Measurements from ENCODE around the gene RIBC1. TPM values are rescaled to one million over a fixed set of nuclear protein-coding genes. Genes with fewer than 3 reads are reported as not detected.

RIBC1 gene
- total RNA-seq (1 to 10 TPM; 2.5 to 2.6 TPM), total RNA-seq (0.12 to 4.7 (median 1.4) reads per million in 172 experiments)
- 0.40 TPM for polyA plus RNA-seq (2013, experiment 1 of 2)
- polyA plus RNA-seq (2013, experiment 2 of 2) = 0.73 TPM

- intact Hi-C loops (cut with DNase I, micrococcal nuclease) = loop anchor here (2.0 to 10.0 kb wide), 4 partner anchors 198 to 1384 kb away; partner anchors contain the start of genes HUWE1 (in 1 of the 2), KDM5C (in 1 of the 2) and MAGED2 (in 1 of the 2)
- Histone ChIP-seq H3K27me3 (ENCODE audit: control insufficient read depth in 1 of 2, insufficient read depth in 2 of 2, low read length in 2 of 2) (no peaks in the 10 kb centered on the region), H3K4me1 (ENCODE audit: insufficient read depth, low read length) (peaks cover 34% of the 10 kb centered on the region), H3K4me3 (ENCODE audit: low read length) (peak within 1 kb of the TSS; percentile 93), H3K36me3 (ENCODE audit: insufficient read depth, low read length) (no peaks in the 10 kb centered on the region), H3K9me3 (ENCODE audit: control insufficient read depth in 1 of 2, insufficient read depth in 1 of 2, low read length in 2 of 2) (no peaks in the 10 kb centered on the region), H3K27ac (ENCODE audit: low read depth in 1 of 2, low read length in 2 of 2) (peak within 1 kb of the TSS; percentile 90 to 98)
- Mint-ChIP-seq H3K4me1 (ENCODE audit: low read depth) (peaks cover 22% of the 10 kb centered on the region), H3K27ac (peak within 1 kb of the TSS; percentile 90), H3K9me3 (no peaks in the 10 kb centered on the region), H3K36me3 (ENCODE audit: low read depth) (peaks cover 12% of the 10 kb centered on the region), H3K4me3 (peak within 1 kb of the TSS; percentile 99), H3K27me3 (no peaks in the 10 kb centered on the region)
- ChIA-PET CTCF (interaction anchor here (1.3 to 2.5 kb wide), 4 partner anchors 13 to 179 kb away, joined by 3 to 19 read pairs (median 6); no protein-coding TSS in a partner anchor), POLR2A (interaction anchor here (0.6 to 2.2 kb wide), 13 partner anchors 8 to 1107 kb away, joined by 3 to 17 read pairs (median 6); partner anchors contain the start of genes FAM120C, GNL3L, KDM5C and PHF8)
- ATAC-seq (ENCODE audit: poor library complexity) (no peak), DNase-seq (peak in 1 of 14 experiments; percentile 11)
- no peak for TF ChIP-seq CTCF (IDR thresholded peaks at IDR 0.05)
These were observed at the start of gene RIBC1 for GRCh38 chrX:53422861-53423306. Gene RIBC1 (plus strand): TSS chrX:53422873. CDS start chrX:53426277, 3,404 bp downstream.

GRCh38 chrX:53373307-53373706 is 49.4 kb upstream of the RIBC1 start:
- Mint-ChIP-seq H3K36me3 (ENCODE audit: low read depth) (peaks cover 8% of the 10 kb centered on the region), H3K4me1 (ENCODE audit: low read depth) (no peaks in the 10 kb centered on the region), H3K27me3 (no peaks in the 10 kb centered on the region), H3K27ac (no peak overlapping the region), H3K4me3 (no peak overlapping the region), H3K9me3 (no peaks in the 10 kb centered on the region)
- no peak for TF ChIP-seq CTCF (IDR thresholded peaks at IDR 0.05)
- Histone ChIP-seq H3K27ac (ENCODE audit: low read depth in 1 of 2, low read length in 2 of 2) (no peak overlapping the region), H3K27me3 (ENCODE audit: control insufficient read depth in 1 of 2, insufficient read depth in 2 of 2, low read length in 2 of 2) (no peaks in the 10 kb centered on the region), H3K4me3 (ENCODE audit: low read length) (no peak overlapping the region), H3K4me1 (ENCODE audit: insufficient read depth, low read length) (no peaks in the 10 kb centered on the region), H3K36me3 (ENCODE audit: insufficient read depth, low read length) (no peaks in the 10 kb centered on the region), H3K9me3 (ENCODE audit: control insufficient read depth in 1 of 2, insufficient read depth in 1 of 2, low read length in 2 of 2) (no peaks in the 10 kb centered on the region)
- DNase-seq = no peak
- intact Hi-C loops (cut with DNase I, micrococcal nuclease) = no loop called here
- POLR2A ChIA-PET = no interaction called here
- no peak for ATAC-seq (ENCODE audit: poor library complexity)
- CTCF ChIA-PET = no interaction called here

- intact Hi-C loops (cut with DNase I, micrococcal nuclease) = no loop called here
- Histone ChIP-seq H3K27ac (ENCODE audit: low read depth in 1 of 2, low read length in 2 of 2) (no peak overlapping the region), H3K4me1 (ENCODE audit: insufficient read depth, low read length) (no peaks in the 10 kb centered on the region), H3K27me3 (ENCODE audit: control insufficient read depth in 1 of 2, insufficient read depth in 2 of 2, low read length in 2 of 2) (no peaks in the 10 kb centered on the region), H3K36me3 (ENCODE audit: insufficient read depth, low read length) (peaks cover 8% of the 10 kb centered on the region), H3K4me3 (ENCODE audit: low read length) (no peak overlapping the region), H3K9me3 (ENCODE audit: control insufficient read depth in 1 of 2, insufficient read depth in 1 of 2, low read length in 2 of 2) (no peaks in the 10 kb centered on the region)
- H3K27me3 Mint-ChIP-seq = no peaks in the 10 kb centered on the region
- peak in 2 of 14 experiments; percentile 15 to 24 for DNase-seq
- H3K36me3 Mint-ChIP-seq (ENCODE audit: low read depth) = peaks cover 14% of the 10 kb centered on the region
- no peaks in the 10 kb centered on the region for H3K9me3 Mint-ChIP-seq
- no peaks in the 10 kb centered on the region for H3K4me1 Mint-ChIP-seq (ENCODE audit: low read depth)
- no peak overlapping the region for H3K27ac Mint-ChIP-seq
- POLR2A ChIA-PET = no interaction called here
- no peak for ATAC-seq (ENCODE audit: poor library complexity)
- CTCF ChIA-PET = no interaction called here
- no peak overlapping the region for H3K4me3 Mint-ChIP-seq
- no peak for TF ChIP-seq CTCF (IDR thresholded peaks at IDR 0.05)
These were observed 48.4 kb upstream of the RIBC1 start for GRCh38 chrX:53374222-53374820.
